NCI-H1048 (cell line): ENCODE data around the gene SLCO3A1.
"Not testable (repeated sequence)": the region's sequence is repeated elsewhere in the genome, so short reads cannot be mapped to it uniquely, and the experiment has no call there.

Experiments
- DNase-seq: peaks from one replicate; lab custom pipeline; 2025; lab: John Stamatoyannopoulos, UW

SLCO3A1 gene

GRCh38 chr15:91940496-91941381 lies 87.2 kb downstream of the SLCO3A1 start:
- no peak for DNase-seq

- no peak for DNase-seq
These were observed 88.6 kb downstream of the SLCO3A1 start for GRCh38 chr15:91941871-91942658.

- no peak for DNase-seq
These were observed 89.3 kb downstream of the SLCO3A1 start for GRCh38 chr15:91942720-91943394.

GRCh38 chr15:91944331-91944730 lies 90.8 kb downstream of the SLCO3A1 start:
- no peak for DNase-seq

- no peak for DNase-seq
These were observed 91.9 kb downstream of the SLCO3A1 start for GRCh38 chr15:91945385-91945784.

GRCh38 chr15:91946075-91946474 lies 92.6 kb downstream of the SLCO3A1 start:
- DNase-seq = no peak

GRCh38 chr15:91946581-91947292 lies 93.2 kb downstream of the SLCO3A1 start:
- no peak for DNase-seq

- DNase-seq = no peak
These were observed 93.8 kb downstream of the SLCO3A1 start for GRCh38 chr15:91947293-91947679.

GRCh38 chr15:91947683-91948608 lies 94.4 kb downstream of the SLCO3A1 start:
- DNase-seq = no peak

- no peak for DNase-seq
These were observed 95.9 kb downstream of the SLCO3A1 start for GRCh38 chr15:91949361-91949760.

- DNase-seq = no peak
These were observed 96.5 kb downstream of the SLCO3A1 start for GRCh38 chr15:91950054-91950453.

- no peak for DNase-seq
These were observed 97.3 kb downstream of the SLCO3A1 start for GRCh38 chr15:91950631-91951329.

GRCh38 chr15:91952216-91952615 lies 98.7 kb downstream of the SLCO3A1 start:
- no peak for DNase-seq

- no peak for DNase-seq
These were observed 99.9 kb downstream of the SLCO3A1 start for GRCh38 chr15:91953432-91953831.

GRCh38 chr15:91954292-91954691 lies 100.8 kb downstream of the SLCO3A1 start:
- no peak for DNase-seq

- DNase-seq = no peak
These were observed 102.7 kb downstream of the SLCO3A1 start for GRCh38 chr15:91956026-91956723.

GRCh38 chr15:91961357-91961756 lies 107.8 kb downstream of the SLCO3A1 start:
- no peak for DNase-seq

GRCh38 chr15:91963747-91964146 lies 110.2 kb downstream of the SLCO3A1 start:
- DNase-seq = not testable (repeated sequence)

- DNase-seq = no peak
These were observed 112.1 kb downstream of the SLCO3A1 start for GRCh38 chr15:91965501-91966193.
